ENCODE measurements around the gene ANXA11.
"Not testable (repeated sequence)": the region's sequence is repeated elsewhere in the genome, so short reads cannot be mapped to it uniquely, and the experiment has no call there.

ANXA11 gene

DNA sequence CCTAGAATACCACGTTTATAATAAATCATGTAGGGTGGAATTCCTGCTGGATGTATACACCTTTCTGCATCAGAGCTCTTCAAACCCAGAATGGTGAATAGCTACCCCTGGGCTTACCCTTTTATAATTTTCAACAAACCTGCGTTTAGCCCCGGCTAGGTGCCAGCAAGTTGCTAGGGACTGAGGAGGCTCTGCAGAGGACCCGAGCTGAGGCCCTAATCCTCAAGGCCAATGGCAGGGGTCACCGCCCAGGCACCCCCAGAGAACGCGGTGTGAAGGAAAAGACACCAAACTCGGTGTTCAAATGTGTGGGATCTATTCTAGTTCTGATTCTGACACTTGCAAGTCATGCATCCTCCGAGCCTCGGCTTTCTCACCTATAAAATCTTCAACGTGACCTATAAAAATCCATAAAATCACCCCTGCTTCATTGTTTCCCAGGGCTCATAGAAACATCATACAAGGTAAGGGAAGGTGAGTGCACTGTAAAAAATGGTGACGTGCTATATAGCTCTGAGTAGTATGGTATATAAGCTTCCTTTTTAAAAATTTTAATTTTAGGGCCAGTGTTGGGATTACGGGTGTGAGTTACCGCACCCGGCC, 2.5 kb upstream of the ANXA11 start:
- DNase-seq (ENCODE audit: low read depth) = no peak

DNA sequence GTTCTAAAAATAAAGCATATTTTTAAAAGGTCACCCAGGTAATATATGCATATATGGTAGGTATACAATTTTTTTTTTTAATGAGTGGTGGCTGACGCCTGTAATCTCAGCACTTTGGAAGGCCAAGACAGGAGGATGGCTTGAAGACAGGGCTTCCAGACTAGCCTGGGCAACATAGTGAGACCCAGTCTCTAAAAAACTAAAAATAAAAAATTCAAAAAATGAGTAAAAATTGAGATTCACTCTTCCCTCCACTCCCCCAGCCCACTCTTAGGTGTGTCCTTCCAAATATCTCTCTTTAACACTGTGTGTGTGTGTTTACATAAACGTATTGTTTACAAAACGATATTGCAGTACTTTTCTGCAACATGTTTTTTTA, 929 bp upstream of the ANXA11 start:
- no peak for DNase-seq (ENCODE audit: low read depth)

DNA sequence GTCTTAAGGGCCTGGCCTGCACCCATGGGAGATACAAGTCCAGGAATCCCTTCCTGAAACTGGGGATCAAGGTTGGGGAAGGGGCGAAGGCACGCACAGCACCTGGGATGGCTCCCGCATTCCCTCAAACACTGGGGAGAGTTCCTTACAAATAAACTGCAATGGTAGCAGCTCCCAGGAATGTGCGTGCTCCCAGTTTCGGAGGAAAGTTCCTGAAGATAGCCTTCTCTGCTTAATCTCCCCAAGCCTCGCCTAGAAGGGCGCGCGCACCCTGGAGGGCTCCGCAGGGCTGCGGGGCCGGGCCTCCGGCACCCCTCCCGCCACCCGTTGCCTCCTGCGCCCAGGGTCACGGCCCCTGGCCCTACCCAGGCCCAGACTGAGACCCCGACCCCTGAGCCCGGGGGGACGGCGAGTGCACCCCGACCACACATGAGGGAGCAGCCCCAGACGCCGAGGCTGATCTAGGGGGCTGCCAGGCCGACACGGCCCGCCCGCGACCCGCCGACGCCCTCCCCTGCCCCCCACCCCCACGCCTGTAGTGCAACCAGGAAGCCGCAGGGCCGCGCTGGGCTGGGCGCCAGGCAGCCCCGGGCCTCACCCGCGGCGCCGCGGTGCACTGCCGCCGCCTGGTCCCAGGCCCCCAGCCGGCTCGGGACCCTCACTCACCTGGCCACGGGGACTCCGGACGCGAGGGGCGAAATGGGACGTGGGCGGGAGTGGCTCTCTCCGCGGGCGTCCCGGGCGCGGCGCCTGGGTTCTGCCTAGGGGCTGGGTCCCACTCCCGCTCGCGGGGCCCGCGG, 460 bp downstream of the ANXA11 start:
- DNase-seq (ENCODE audit: low read depth) = no peak

DNA sequence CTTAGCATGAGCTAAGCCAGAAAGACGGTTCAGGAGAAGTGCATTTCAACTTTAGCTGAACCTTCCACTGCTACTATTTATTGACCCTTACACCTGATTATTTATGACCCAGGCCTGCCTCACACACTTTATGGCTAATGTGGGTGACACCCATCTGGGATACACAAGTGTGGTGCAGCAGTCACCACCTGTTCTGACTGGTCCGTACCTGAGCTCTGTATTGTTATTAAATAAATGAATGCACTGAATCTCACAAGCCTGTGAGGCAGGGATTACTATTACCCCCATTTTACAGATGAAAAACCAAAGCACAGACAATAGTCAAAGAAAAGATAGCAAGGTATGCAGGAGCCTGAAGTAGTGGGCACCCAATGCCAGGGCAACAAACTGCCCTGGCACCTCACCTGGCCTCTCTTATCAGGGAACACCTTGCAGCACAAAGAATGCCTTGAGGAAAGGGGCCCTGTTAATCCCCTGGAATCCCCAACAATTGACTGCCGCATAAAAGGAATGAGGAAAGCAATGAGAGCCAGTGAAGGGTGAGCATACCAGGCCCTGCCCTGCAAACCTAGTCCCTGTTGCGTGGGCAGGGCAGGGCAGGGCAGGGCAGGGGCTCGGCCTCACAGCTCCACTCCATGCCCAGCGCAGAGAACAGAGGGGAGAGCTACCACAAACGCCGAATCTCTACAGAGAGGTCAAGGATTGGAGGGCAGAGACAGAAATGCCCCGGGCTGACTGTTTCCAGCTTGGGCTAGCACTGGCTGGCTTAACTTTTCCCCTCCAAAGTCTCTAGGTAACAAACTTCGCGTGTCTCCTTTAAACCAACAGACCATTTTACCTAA, 1.3 kb downstream of the ANXA11 start:
- DNase-seq (ENCODE audit: low read depth) = no peak

DNA sequence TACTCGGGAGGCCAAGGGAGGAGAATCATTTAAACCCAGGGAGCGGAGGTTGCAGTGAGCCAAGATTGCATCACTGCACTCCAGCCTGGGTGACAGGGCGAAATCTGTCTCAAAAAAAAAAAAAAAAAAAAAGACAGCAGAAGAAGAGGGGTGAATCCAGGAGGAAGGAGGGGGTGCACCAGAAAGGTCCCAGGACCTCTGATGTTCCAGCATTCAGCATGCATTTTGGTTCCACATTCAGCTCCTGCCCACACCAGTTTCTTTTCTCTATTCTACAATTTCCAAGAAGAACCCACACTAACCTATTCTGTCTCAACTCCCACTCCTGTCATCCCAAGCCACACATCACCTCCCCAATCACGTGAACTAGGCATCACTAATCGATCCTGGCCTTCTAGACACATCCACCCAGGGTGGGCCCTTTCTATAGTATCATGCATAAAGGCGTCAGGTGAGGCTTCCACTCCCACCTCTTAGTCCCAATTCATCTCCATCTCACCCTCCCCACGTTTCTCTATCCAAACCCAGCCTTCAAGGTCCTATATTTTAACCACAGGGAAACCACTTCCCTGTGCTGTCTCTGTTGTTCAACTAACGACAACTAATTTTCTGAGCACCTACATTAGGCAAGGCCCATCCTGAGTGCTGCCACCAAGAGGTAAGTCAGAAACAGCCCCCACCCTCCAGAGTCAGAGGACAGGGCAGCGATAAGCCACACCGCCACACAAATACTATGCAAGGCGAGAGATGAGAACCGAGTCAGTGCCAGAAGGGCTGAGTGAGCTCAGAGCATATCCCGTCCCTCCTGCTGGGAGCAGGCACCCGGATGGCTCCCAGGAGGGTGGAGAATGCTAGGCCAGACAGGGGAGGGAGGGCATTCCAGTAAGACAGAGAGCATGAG, 2.2 kb downstream of the ANXA11 start:
- DNase-seq (ENCODE audit: low read depth) = no peak

DNA sequence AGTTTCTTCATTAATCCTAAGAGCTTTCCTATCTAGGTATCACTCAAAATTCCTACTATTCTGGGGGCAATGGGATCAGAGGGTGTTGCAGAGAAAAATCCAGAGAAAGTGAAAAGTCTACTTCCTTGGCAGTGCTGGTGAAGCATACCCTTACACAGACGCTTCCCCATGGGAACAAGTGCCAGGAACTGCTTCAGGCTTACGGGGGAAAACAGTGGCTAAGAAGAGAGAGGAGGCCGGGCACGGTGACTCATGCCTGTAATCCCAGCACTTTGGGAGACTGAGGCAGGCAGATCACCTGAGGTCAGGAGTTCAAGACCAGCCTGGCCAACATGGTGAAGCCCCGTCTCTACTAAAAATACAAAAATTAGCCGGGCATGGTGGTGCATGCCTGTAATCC, 2.8 kb downstream of the ANXA11 start:
- DNase-seq (ENCODE audit: low read depth) = not testable (repeated sequence)

DNA sequence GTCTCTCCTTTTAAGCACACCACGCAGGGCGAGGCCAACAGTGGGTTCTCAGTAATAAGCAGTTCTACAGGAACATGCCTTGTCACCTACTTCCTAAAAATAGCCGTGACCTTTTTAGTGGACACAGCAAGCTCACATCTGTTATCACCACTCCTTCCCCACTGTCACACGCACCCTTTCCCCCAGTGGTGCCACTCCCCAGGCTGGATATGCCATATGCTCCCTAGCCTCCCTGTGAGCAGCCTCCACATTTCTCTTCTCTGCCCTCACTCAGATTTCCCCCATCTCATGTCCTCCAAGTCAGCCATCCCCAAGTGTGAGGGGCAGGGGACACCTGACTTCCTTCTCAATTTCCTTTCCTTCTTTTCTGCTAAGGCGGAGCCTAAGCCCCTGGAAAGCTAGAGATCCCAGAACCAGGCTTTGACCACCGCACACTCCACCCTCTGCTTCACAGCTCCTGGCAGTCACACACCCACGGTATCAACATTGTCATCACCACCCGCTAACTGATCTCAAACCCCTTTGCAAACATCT, 3.7 kb downstream of the ANXA11 start:
- no peak for DNase-seq (ENCODE audit: low read depth)

DNA sequence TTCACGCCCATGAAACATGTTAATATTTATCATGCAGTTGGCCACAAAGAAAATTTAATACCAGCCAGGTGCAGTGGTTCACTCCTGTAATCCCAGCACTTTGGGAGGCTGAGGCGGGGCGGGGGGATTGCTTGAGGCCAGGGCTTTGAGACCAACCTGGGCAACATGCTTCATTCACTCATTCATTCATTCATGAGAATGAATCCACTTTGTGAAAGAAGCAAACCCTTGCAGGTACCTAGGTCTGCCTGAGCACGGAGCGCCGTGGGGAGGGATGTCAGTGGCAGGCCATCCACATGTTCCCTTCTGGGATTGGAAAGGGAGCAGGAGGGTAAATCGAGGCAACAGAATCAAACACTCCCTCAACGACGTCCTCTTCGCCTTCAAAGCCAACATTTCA, 4.7 kb downstream of the ANXA11 start:
- no peak for DNase-seq (ENCODE audit: low read depth)

DNA sequence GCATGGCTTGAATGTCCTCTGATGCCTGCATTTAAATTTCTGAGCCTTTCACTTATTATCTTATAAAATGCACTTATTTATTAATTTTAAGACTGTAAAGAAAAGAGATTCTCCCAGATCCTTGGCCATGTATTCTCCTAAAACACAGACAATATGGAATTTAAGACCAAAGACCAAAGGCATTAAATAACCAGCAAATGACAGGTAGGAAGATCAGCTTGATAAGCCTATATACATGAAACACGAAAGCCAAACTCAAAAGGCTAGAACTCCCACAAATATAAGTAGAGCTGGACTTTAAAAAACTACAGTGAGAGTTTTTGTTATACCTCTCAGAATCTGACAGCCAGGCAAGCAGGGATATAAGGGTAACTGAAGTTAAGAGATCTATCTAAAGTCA, 5.1 kb downstream of the ANXA11 start:
- DNase-seq (ENCODE audit: low read depth) = no peak

DNA sequence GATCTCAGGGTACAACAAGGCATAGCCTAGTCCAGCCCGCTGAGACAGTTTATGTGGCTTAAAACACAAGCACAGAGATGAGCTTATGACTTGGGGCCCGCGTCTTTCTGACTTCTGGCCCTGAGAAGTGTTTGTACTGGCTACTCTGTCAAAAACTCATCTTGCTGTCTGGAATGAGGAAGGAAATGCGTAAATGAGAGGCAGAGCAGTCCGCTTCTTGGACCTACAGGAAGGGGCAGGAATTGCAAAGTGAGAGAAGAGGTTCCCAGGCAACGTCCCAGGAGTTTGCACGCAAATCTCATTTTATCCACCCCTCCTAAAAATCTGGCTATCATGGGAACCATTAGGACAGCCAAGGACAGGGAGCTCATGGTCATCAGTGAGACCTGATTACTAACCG, 5.5 kb downstream of the ANXA11 start:
- no peak for DNase-seq (ENCODE audit: low read depth)

DNA sequence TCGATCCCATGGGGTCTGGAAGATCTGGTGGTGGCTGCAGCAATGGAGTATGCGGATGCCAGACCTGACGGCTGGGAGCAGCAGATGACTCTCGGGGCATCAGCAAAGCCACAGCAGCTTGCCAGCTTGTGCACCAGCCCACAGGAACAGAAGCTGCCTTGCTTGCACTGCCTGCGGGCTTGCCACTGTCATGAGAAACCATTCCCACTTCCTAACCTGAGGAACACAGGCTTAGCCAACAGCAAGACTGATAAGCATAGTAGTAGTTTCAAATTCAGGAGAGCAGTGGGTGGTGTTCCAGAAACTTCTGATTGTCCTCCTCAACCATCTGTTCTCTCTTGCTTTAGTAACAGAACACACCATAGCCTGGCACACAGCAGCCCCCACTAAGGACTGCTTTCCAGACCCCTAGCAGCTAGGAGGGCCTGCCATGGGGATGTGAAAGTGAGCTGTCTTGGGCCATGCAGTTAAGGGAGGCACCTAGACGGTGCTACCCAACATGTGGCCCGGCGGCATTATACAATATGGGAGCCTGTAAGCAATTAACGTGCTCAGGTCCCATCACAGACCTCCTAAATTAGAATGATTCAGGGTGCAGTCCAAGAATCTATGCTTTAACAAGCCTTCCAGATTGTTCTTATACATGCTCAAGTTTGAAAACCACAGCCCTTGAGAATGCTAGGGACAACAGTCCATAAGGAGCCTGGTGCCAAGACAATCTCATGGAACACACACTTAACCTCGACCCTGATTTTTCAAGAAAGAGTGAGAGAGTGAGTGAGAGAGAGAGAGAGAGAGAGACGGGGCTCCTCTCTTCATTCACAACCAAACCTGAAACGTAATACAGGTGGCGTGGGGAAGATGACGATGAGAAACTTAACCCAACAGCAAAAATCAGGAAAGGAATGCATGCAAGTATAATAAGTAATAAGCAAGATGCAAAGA, 7.1 kb downstream of the ANXA11 start:
- DNase-seq (ENCODE audit: low read depth) = no peak

DNA sequence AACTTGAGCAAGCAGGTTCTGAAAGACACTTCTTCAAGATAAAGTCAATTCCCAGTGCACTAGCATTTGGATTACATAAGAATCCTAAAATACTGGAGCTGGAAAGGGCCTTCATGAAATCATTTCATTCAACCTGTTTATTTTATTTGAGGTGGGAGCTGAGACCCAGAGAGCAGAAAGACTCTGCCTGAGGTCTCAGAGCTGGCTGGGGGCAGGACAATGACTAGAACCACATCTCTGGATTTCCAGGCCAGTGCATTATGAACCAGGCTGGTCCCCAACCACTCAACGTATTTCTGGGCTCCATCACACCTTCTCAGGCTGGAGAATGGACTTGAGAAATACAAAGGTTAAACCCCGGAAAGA, 8.4 kb downstream of the ANXA11 start:
- no peak for DNase-seq (ENCODE audit: low read depth)

DNA sequence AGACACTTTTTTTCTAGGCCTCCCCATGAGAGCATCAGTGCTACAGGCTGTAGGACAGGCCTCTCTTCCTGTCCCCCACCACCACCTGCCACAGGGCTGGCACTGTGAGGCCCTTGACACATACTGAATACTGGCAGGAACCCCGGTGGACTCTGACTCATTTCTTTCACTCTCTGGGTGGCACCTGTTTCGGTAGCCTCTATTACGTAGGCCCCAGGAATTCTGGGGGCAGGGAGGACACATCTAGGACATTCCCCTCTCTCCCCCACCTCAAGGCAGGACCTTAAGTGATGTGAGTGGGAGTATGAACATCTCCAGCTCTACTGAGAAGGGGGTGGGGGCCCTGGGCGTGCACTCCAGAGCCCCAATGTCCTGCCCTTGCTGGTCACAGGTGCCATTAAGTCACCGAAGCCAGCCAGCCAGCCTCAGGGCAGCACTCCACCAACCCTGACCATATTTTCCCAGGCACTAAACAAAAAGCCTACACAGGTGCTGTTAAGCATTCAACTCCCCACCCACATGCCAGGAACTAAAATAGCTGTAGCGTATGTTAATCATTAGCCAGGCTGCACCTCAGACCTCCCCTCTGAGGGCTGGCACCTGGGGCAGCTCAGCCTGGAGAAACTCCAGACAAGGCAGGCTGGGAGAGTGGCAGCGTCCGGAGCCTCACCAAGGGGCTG, 8.9 kb downstream of the ANXA11 start:
- no peak for DNase-seq (ENCODE audit: low read depth)

DNA sequence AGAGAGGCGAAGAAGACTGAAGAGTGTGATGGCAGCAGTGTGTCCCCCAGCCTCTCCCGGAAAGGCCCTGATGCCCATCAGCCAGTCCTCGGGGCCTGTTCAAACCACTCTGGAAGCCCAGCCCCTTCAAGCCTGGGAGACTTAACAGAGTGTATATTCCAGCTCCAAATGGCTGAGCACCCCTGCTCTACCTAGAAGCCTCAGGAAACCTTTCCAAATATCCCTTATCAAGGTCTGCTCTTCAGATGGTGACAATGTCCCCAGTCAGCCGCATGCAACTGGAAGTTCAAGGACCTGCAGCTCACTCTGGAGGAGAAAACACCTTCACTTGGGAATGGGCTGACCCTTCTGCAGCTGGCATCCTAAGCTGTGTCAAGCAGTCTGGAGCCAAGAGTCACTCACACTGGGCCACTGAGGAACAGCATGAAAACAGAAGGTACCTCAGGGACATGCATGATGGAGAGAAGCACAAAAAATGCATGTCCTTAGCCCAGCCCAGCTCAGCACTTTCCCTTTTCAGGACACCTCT, 10.2 kb downstream of the ANXA11 start:
- no peak for DNase-seq (ENCODE audit: low read depth)

DNA sequence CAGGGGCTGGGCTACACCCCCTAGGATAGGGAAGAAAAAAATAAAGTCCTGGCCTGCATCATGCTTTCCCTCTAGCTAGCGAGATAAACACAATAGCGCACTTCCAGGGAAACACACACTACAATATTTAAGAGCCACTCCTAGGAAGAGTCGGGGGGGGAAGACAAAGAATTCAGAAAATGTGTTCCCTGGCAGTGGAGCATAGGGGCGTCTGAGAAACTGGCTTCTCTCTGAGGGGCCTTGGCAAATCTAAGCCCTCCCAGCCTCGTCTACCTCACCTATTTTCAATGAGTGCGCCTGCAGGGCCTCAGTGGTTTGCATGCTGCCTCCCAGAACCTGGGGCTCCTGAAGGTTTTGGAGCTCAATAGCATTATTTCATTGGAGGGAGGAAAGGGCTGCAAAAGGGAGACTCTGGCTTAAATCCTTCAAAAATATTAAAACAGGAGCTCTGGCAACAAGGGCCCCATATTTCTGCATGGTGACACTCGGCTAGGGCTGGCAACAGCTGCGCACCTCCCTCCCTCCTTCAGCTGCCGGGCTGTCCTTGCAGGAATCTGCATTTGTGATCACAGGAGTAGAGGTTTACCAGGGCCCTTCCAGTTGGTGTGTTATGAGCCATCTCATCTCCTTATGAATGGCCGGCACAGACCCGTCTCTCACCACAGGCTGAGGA, 10.8 kb downstream of the ANXA11 start:
- no peak for DNase-seq (ENCODE audit: low read depth)

DNA sequence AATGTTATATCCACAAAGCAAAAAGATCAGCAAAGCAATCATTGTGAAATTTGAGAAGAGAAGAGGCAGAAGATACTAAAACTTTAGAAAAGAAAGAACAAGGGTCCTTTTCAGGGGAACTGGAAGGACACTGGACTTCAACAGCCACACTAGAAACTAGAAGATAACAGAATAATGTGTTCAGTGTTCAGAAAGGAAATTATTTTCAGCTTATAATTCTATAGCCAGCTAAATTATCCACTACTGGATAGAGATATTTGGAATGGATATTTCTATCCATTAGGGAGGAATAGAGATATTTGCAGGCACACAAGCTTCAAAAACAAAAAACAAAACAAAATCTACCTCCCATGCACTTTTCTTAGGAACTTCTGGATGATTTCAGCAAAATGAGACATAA, 12.8 kb downstream of the ANXA11 start:
- DNase-seq (ENCODE audit: low read depth) = no peak

DNA sequence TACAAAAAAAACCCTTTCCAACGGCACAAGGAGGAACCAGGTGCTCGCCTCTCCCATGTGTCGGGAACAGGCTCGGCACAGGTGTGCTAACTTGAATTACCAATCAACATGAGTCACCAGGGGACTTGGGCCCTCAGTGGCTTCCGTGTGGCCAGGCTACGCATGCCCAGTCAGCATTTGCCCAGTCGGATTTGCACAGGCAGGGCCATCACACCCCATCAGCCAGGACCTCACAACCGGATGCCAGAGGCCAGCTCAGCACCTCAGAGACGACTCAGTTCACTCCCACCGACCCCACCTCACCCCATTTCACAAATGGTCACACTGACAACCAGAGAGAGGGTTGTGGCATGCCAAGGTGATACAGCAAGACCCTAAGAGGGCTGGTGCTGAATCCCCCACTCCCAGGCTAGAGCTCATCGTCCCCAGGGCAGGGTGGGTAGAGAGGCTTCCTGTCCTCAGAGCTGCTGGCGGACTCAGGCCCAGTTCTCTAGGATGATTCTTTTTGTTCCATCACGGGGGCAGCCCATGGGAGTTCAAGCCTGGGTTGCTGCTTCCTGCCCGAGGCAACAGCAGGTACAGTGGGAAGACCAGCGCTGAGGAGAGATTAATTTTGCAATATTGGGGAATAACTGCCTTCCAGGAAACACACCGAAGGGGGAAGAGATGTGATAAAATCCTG, 13.6 kb downstream of the ANXA11 start:
- DNase-seq (ENCODE audit: low read depth) = no peak

DNA sequence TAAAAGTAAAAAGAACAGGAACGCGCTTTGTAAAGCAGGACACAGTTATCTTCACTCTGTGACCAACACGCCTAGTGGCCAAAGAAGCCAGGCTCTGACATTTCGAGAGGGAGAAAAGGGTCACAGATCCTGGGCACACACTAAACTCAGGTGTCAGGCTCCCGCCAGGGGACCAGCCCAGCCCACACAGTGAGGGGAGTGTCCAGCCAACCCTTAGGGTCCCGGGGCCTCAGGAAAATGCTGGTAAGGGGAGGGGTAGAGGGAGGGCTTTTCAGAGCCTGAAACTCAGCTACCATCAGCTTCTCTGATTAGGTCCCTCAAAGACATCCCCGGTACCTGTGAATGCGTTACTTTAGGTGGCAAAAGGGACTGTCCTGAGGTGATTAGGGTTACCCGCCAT, 16.6 kb downstream of the ANXA11 start:
- DNase-seq (ENCODE audit: low read depth) = no peak
